HepG2 (cell line): ENCODE results near the gene NOP9. TPM values are rescaled to one million over a fixed set of nuclear protein-coding genes. Genes with fewer than 3 reads are reported as not detected.

Source experiments
- ARNTL ChIP-seq: sonication (generic); formaldehyde crosslinking; IDR thresholded peaks from 2 replicates; pipeline ENCODE4 v1.4.0; 2020; ENCODE audit warnings: mild to moderate bottlenecking, missing genetic modification reagents
- CCAR2 ChIP-seq: fragments of 200-400 bp; formaldehyde crosslinking; optimal IDR thresholded peaks from 2 replicates; pipeline ENCODE3; 2018; ENCODE audit warnings: low read depth, mild to moderate bottlenecking, low read length, moderate library complexity
- HNRNPLL ChIP-seq: fragments of 200-400 bp; formaldehyde crosslinking; IDR thresholded peaks from 2 replicates; pipeline ENCODE4 v1.6.1; 2017; ENCODE audit warnings: mild to moderate bottlenecking, low read depth, low read length; ENCODE audit not compliant: poor library complexity, severe bottlenecking
- HOXD1 ChIP-seq: sonication (generic); formaldehyde crosslinking; IDR thresholded peaks from 2 replicates; pipeline ENCODE4 v1.5.0; 2020; ENCODE audit warnings: missing genetic modification reagents
- NONO ChIP-seq, 2 experiments: fragments of 450-650 bp in 1 of 2; sonication (generic) in 1 of 2; formaldehyde crosslinking in 1 of 2; IDR thresholded peaks in 1 of 2; conservative IDR thresholded peaks in 1 of 2; 2 replicates each; pipeline versions ENCODE4 v1.6.1 to v1.8.0; 2017 to 2022; ENCODE audit warnings: mild to moderate bottlenecking in 1 of 2, missing genetic modification reagents in 1 of 2, moderate library complexity in 1 of 2
- POLR2G ChIP-seq: fragments of 200-400 bp; formaldehyde crosslinking; IDR thresholded peaks from 2 replicates; pipeline ENCODE4 v1.6.1; 2018; ENCODE audit warnings: mild to moderate bottlenecking, low read depth, low read length, moderate library complexity
- SP140L ChIP-seq: sonication (generic); formaldehyde crosslinking; IDR thresholded peaks from 2 replicates; pipeline ENCODE4 v1.4.0; 2020; ENCODE audit warnings: missing genetic modification reagents, borderline replicate concordance
- STAT5B ChIP-seq: sonication (generic); formaldehyde crosslinking; IDR thresholded peaks from 2 replicates; pipeline ENCODE4 v1.4.0; 2020; ENCODE audit warnings: missing genetic modification reagents
- YEATS2 ChIP-seq: sonication (generic); formaldehyde crosslinking; IDR thresholded peaks from 2 replicates; pipeline ENCODE4 v1.4.0; 2020; ENCODE audit warnings: missing genetic modification reagents, borderline replicate concordance
- ZMYM2 ChIP-seq: sonication (generic); formaldehyde crosslinking; IDR thresholded peaks from 2 replicates; pipeline ENCODE4 v1.8.0; 2022; ENCODE audit warnings: mild to moderate bottlenecking, missing genetic modification reagents
- ZNF234 ChIP-seq: sonication (generic); formaldehyde crosslinking; conservative IDR thresholded peaks from 2 replicates; pipeline ENCODE4 v1.5.1; 2020; ENCODE audit warnings: mild to moderate bottlenecking, missing genetic modification reagents
- ZNF331 ChIP-seq: sonication (generic); formaldehyde crosslinking; IDR thresholded peaks from 2 replicates; pipeline ENCODE4 v1.4.0; 2020; ENCODE audit warnings: missing genetic modification reagents
- ZNF552 ChIP-seq: sonication (generic); formaldehyde crosslinking; IDR thresholded peaks from 2 replicates; pipeline ENCODE4 v1.9.0; 2022; ENCODE audit warnings: missing genetic modification reagents, mild to moderate bottlenecking, borderline replicate concordance
- ZNF607 ChIP-seq: sonication (generic); formaldehyde crosslinking; IDR thresholded peaks from 2 replicates; pipeline ENCODE4 v1.5.1; 2020; ENCODE audit warnings: missing genetic modification reagents, mild to moderate bottlenecking, borderline replicate concordance
- ZNF75D ChIP-seq: sonication (generic); formaldehyde crosslinking; IDR thresholded peaks from 2 replicates; pipeline ENCODE4 v1.8.1; 2023; ENCODE audit warnings: missing genetic modification reagents, mild to moderate bottlenecking, borderline replicate concordance
- ZNF850 ChIP-seq: sonication (generic); formaldehyde crosslinking; conservative IDR thresholded peaks from 2 replicates; pipeline ENCODE4 v1.9.0; 2021; ENCODE audit warnings: mild to moderate bottlenecking, missing genetic modification reagents
- polyA plus RNA-seq, 8 experiments: library from polyadenylated mRNA; depleted of rRNA in 3 of 8; stranded (reverse) in 7 of 8; unstranded in 1 of 8; fragments of >200 nt; fragmentation: Illumina TruSeq in 4 of 8; extraction: Trizol in 4 of 8; gene quantifications; 2 replicates each; pipeline versions ENCODE4 v1.2.1 to v1.2.3, GENCODE V29; 2011 to 2016; ENCODE audit warnings: low read depth in 4 of 8, missing spikeins in 1 of 8, mixed read lengths in 1 of 8; ENCODE audit not compliant: insufficient read depth in 1 of 8
- total RNA-seq, 5 experiments: library from RNA; depleted of rRNA; stranded (reverse); fragments of >200 nt; fragmentation: Illumina TruSeq; extraction: Trizol; gene quantifications; 2 replicates each; pipeline ENCODE4 v1.2.3, GENCODE V29; 2016; ENCODE audit warnings: low read depth in 1 of 5
- TF ChIP-seq, protein P1 (sequence below): sonication (generic); formaldehyde crosslinking; IDR thresholded peaks from 2 replicates; pipeline ENCODE4 v1.5.0; 2020; ENCODE audit warnings: mild to moderate bottlenecking, missing genetic modification reagents, borderline replicate concordance
- TF ChIP-seq, protein P2 (sequence below): IDR thresholded peaks from 2 replicates; pipeline ENCODE4 v1.6.1; 2016; ENCODE audit warnings: low read depth, borderline replicate concordance
- TF ChIP-seq, protein P3 (sequence below): sonication (generic); formaldehyde crosslinking; IDR thresholded peaks from 2 replicates; pipeline ENCODE4 v1.4.0; 2020; ENCODE audit warnings: missing genetic modification reagents, mild to moderate bottlenecking, borderline replicate concordance
- TF ChIP-seq, protein P4 (sequence below): sonication (generic); formaldehyde crosslinking; IDR thresholded peaks from 2 replicates; pipeline ENCODE4 v1.8.0; 2022; ENCODE audit warnings: mild to moderate bottlenecking, missing genetic modification reagents, moderate library complexity
- TF ChIP-seq, protein P5 (sequence below): IDR thresholded peaks from 2 replicates; pipeline ENCODE4 v1.6.1; 2016; ENCODE audit warnings: missing compliant biosample characterization, missing genetic modification reagents, borderline replicate concordance

NOP9 gene
- total and polyA plus RNA-seq, 2 of the 13 experiments (the other 11 are each of a cell fraction or from before 2014, with no cell fraction given): 24.5 to 61.6 TPM

DNA sequence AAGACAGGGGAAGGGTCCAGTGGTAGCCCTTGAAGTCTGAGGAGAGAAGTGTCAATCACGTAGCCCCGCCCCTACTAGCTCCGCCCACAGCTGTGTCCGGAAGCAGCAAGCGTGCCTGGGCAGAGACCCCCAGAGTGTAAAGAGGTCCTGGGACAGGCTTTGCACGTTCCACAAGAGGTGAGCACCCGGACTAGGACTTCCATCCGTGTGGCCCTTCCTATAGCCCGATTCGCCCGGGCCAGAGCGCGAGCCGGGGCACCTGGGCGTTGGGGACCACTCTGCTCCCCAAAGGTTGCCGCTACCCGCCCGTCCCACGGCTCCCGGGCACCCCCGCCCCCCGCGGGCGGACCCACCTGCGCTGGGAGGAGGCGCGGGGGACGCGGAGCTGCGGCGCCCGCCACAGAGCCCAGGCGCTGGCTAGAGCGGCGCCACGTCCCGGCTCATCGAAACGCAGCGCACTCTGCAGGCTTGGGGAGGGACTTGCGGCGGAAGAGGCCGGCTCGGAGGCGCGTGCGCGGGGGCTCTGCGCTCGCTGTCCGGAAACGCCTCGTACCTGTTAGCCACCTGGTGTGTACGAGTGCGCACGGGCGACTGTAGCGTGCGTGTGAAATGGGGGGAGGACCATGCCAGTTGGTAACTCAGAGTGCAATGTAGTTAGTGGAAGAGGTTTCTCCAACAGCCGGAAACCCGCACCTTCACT, 28.4 kb upstream of the NOP9 start, which contains the start of gene RABGGTA (continued):
- TF ChIP-seq, protein P1, sequence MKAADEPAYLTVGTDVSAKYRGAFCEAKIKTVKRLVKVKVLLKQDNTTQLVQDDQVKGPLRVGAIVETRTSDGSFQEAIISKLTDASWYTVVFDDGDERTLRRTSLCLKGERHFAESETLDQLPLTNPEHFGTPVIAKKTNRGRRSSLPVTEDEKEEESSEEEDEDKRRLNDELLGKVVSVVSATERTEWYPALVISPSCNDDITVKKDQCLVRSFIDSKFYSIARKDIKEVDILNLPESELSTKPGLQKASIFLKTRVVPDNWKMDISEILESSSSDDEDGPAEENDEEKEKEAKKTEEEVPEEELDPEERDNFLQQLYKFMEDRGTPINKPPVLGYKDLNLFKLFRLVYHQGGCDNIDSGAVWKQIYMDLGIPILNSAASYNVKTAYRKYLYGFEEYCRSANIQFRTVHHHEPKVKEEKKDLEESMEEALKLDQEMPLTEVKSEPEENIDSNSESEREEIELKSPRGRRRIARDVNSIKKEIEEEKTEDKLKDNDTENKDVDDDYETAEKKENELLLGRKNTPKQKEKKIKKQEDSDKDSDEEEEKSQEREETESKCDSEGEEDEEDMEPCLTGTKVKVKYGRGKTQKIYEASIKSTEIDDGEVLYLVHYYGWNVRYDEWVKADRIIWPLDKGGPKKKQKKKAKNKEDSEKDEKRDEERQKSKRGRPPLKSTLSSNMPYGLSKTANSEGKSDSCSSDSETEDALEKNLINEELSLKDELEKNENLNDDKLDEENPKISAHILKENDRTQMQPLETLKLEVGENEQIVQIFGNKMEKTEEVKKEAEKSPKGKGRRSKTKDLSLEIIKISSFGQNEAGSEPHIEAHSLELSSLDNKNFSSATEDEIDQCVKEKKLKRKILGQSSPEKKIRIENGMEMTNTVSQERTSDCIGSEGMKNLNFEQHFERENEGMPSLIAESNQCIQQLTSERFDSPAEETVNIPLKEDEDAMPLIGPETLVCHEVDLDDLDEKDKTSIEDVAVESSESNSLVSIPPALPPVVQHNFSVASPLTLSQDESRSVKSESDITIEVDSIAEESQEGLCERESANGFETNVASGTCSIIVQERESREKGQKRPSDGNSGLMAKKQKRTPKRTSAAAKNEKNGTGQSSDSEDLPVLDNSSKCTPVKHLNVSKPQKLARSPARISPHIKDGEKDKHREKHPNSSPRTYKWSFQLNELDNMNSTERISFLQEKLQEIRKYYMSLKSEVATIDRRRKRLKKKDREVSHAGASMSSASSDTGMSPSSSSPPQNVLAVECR (CRISPR knock-in tag): peak; percentile 100
- TF ChIP-seq ZNF552 (CRISPR knock-in tag): peak; percentile 98
- TF ChIP-seq POLR2G: peak; percentile 100
- peak; percentile 96 for TF ChIP-seq STAT5B
- TF ChIP-seq, protein P2, sequence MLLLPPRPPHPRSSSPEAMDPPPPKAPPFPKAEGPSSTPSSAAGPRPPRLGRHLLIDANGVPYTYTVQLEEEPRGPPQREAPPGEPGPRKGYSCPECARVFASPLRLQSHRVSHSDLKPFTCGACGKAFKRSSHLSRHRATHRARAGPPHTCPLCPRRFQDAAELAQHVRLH: peak; percentile 100
- TF ChIP-seq, protein P3, sequence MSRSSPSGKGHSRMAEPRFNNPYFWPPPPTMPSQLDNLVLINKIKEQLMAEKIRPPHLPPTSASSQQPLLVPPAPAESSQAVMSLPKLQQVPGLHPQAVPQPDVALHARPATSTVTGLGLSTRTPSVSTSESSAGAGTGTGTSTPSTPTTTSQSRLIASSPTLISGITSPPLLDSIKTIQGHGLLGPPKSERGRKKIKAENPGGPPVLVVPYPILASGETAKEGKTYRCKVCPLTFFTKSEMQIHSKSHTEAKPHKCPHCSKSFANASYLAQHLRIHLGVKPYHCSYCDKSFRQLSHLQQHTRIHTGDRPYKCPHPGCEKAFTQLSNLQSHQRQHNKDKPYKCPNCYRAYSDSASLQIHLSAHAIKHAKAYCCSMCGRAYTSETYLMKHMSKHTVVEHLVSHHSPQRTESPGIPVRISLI (CRISPR knock-in tag): no peak; the same call in 1 of the 2 replicates
- TF ChIP-seq, protein P4, sequence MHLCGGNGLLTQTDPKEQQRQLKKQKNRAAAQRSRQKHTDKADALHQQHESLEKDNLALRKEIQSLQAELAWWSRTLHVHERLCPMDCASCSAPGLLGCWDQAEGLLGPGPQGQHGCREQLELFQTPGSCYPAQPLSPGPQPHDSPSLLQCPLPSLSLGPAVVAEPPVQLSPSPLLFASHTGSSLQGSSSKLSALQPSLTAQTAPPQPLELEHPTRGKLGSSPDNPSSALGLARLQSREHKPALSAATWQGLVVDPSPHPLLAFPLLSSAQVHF (CRISPR knock-in tag): peak; percentile 99
- peak; percentile 94 for TF ChIP-seq ARNTL (CRISPR knock-in tag)
- TF ChIP-seq ZNF850 (CRISPR knock-in tag): no peak
- TF ChIP-seq ZMYM2 (CRISPR knock-in tag): peak; percentile 89
- TF ChIP-seq SP140L (CRISPR knock-in tag): peak; percentile 94
- peak; percentile 98 for TF ChIP-seq ZNF331 (CRISPR knock-in tag)
- TF ChIP-seq ZNF75D (CRISPR knock-in tag): peak; percentile 87; the same call in 1 of the 2 replicates
- TF ChIP-seq, protein P5, sequence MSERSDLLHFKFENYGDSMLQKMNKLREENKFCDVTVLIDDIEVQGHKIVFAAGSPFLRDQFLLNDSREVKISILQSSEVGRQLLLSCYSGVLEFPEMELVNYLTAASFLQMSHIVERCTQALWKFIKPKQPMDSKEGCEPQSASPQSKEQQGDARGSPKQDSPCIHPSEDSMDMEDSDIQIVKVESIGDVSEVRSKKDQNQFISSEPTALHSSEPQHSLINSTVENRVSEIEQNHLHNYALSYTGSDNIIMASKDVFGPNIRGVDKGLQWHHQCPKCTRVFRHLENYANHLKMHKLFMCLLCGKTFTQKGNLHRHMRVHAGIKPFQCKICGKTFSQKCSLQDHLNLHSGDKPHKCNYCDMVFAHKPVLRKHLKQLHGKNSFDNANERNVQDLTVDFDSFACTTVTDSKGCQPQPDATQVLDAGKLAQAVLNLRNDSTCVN: peak; percentile 95
- peak; percentile 96 for TF ChIP-seq HNRNPLL
- TF ChIP-seq HOXD1 (CRISPR knock-in tag): peak; percentile 99
- peak; percentile 93 for TF ChIP-seq CCAR2
- TF ChIP-seq ZNF234 (CRISPR knock-in tag): peak; percentile 97; the same call in 1 of the 2 replicates
- peak; percentile 98 for TF ChIP-seq YEATS2 (CRISPR knock-in tag)
- TF ChIP-seq ZNF607 (CRISPR knock-in tag): peak; percentile 99
- TF ChIP-seq NONO (IDR thresholded peaks at IDR 0.05): no peak
- TF ChIP-seq NONO (CRISPR knock-in tag; conservative IDR thresholded peaks at IDR 0.05): peak; percentile 100
